IMR-90 (cell line): Measurements from ENCODE around the gene CDCP2. TPM values are rescaled to one million over a fixed set of nuclear protein-coding genes. Genes with fewer than 3 reads are reported as not detected.

Experiments used
- ATAC-seq: fragments of 200-7000 bp; cut with Tn5 transposase; 2 replicates; pipeline ENCODE4 v1.9.1; 2020; ENCODE audit warnings: low read depth, mild to moderate bottlenecking, moderate library complexity
- BruUV-seq: library from RNA; stranded (reverse); fragments of 400-500 nt; replicated peaks from 2 replicates; lab custom pipeline; 2021; lab: Mats Ljungman, UMichigan
- CTCF ChIA-PET: fragments of 300-600 bp; formaldehyde crosslinking; extraction: SDS; loops from one replicate; lab custom pipeline; 2021; ENCODE audit warnings: antibody characterized with exemption; lab: Yijun Ruan, JAX
- POLR2A ChIA-PET: fragments of 300-600 bp; sonication (Branson Sonifier 250); formaldehyde crosslinking; loops from one replicate; lab custom pipeline; 2022; ENCODE audit warnings: antibody characterized with exemption; ENCODE audit not compliant: unreplicated experiment; lab: Charles Lee
- DNase-seq: peaks from one replicate; pipeline ENCODE4 v3.0.0; 2013
- H2AFZ ChIP-seq: replicated peaks from 2 replicates; pipeline ENCODE3; 2013; ENCODE audit warnings: low read length, mild to moderate bottlenecking; ENCODE audit not compliant: poor library complexity
- H2AK5ac ChIP-seq: 2 replicates; pipeline ENCODE4 v1.6.1; 2013; ENCODE audit warnings: low read depth, low read length, inconsistent platforms
- H2AK9ac ChIP-seq: replicated peaks from 2 replicates; pipeline ENCODE3; 2013; ENCODE audit warnings: mild to moderate bottlenecking, low read depth, low read length, moderate library complexity; ENCODE audit not compliant: poor library complexity
- H2BK120ac ChIP-seq: 2 replicates; pipeline ENCODE4 v1.6.1; 2013; ENCODE audit warnings: low read depth, low read length, inconsistent platforms
- H2BK15ac ChIP-seq: 3 replicates; pipeline ENCODE4 v1.6.1; 2013; ENCODE audit warnings: low read depth, low read length, inconsistent platforms
- H2BK20ac ChIP-seq: 2 replicates; pipeline ENCODE4 v1.6.1; 2013; ENCODE audit warnings: low read depth, mild to moderate bottlenecking, inconsistent platforms, low read length, moderate library complexity
- H2BK5ac ChIP-seq: 2 replicates; pipeline ENCODE4 v1.6.1; 2013; ENCODE audit warnings: mild to moderate bottlenecking, low read depth, low read length, inconsistent platforms; ENCODE audit not compliant: poor library complexity, severe bottlenecking
- H3K14ac ChIP-seq: replicated peaks from 2 replicates; pipeline ENCODE4 v1.6.1; 2013; ENCODE audit warnings: low read depth, low read length, inconsistent platforms
- H3K18ac ChIP-seq: 2 replicates; pipeline ENCODE4 v1.6.1; 2013; ENCODE audit warnings: low read depth, low read length, control low read depth
- H3K23ac ChIP-seq: 2 replicates; pipeline ENCODE4 v1.6.1; 2013; ENCODE audit warnings: low read depth, low read length, inconsistent platforms
- H3K27ac ChIP-seq: 2 replicates; pipeline ENCODE4 v1.5.1; 2013; ENCODE audit warnings: mild to moderate bottlenecking, control low read depth, low read length; ENCODE audit not compliant: insufficient read depth
- H3K27me3 ChIP-seq: 2 replicates; pipeline ENCODE4 v1.6.1; 2013; ENCODE audit warnings: low read length; ENCODE audit not compliant: control insufficient read depth, insufficient read depth
- H3K36me3 ChIP-seq: 2 replicates; pipeline ENCODE4 v1.6.1; 2013; ENCODE audit warnings: low read length, mixed read lengths; ENCODE audit not compliant: control insufficient read depth, insufficient read depth
- H3K4ac ChIP-seq: 2 replicates; pipeline ENCODE4 v1.6.1; 2013; ENCODE audit warnings: low read depth, low read length, inconsistent platforms
- H3K4me1 ChIP-seq: 2 replicates; pipeline ENCODE4 v1.6.1; 2013; ENCODE audit warnings: low read length, mixed read lengths; ENCODE audit not compliant: control insufficient read depth, insufficient read depth
- H3K4me2 ChIP-seq: 2 replicates; pipeline ENCODE4 v1.6.1; 2013; ENCODE audit warnings: low read depth, mild to moderate bottlenecking, control low read depth, low read length, moderate library complexity
- H3K4me3 ChIP-seq: 2 replicates; pipeline ENCODE4 v1.5.1; 2013; ENCODE audit warnings: low read depth, mild to moderate bottlenecking, control low read depth, low read length, moderate library complexity; ENCODE audit not compliant: insufficient read depth
- H3K56ac ChIP-seq: 2 replicates; pipeline ENCODE4 v1.6.1; 2013; ENCODE audit warnings: low read length, inconsistent platforms; ENCODE audit not compliant: insufficient read depth; ENCODE audit errors: extremely low read depth
- H3K79me1 ChIP-seq, 2 experiments: 2 replicates each; pipeline ENCODE4 v1.6.1; 2013; ENCODE audit warnings: low read length in 2 of 2, inconsistent platforms in 1 of 2, low read depth in 1 of 2
- H3K9ac ChIP-seq: 2 replicates; pipeline ENCODE4 v1.6.1; 2013; ENCODE audit warnings: low read depth, low read length, control low read depth
- H3K9me1 ChIP-seq: 2 replicates; pipeline ENCODE4 v1.6.1; 2013; ENCODE audit warnings: low read length, inconsistent platforms; ENCODE audit not compliant: insufficient read depth
- H3K9me3 ChIP-seq: 2 replicates; pipeline ENCODE4 v1.6.1; 2013; ENCODE audit warnings: low read length; ENCODE audit not compliant: control insufficient read depth, insufficient read depth
- H4K20me1 ChIP-seq: 2 replicates; pipeline ENCODE4 v1.6.1; 2013; ENCODE audit warnings: low read length, inconsistent platforms; ENCODE audit not compliant: insufficient read depth
- H4K5ac ChIP-seq: 2 replicates; pipeline ENCODE4 v1.6.1; 2013; ENCODE audit warnings: mild to moderate bottlenecking, low read depth, low read length, control low read depth
- H4K8ac ChIP-seq, 2 experiments: 2 replicates each; pipeline ENCODE4 v1.6.1; 2013; ENCODE audit warnings: low read depth in 2 of 2, low read length in 2 of 2, control low read depth in 1 of 2, inconsistent platforms in 1 of 2
- H4K91ac ChIP-seq: 2 replicates; pipeline ENCODE4 v1.6.1; 2013; ENCODE audit warnings: low read depth, low read length, inconsistent platforms; ENCODE audit not compliant: insufficient read depth
- BHLHE40 ChIP-seq: fragments of 150-350 bp; IDR thresholded peaks from 2 replicates; pipeline ENCODE4 v1.6.1; 2016; ENCODE audit warnings: mild to moderate bottlenecking, low read depth, low read length
- CHD1 ChIP-seq: IDR thresholded peaks from 2 replicates; pipeline ENCODE4 v1.6.1; 2012; ENCODE audit warnings: low read depth, low read length, improper control_type of control experiment
- CTCF ChIP-seq: conservative IDR thresholded peaks from 2 replicates; pipeline ENCODE4 v1.5.1; 2012; ENCODE audit warnings: mild to moderate bottlenecking, low read depth, low read length, improper control_type of control experiment
- RFX5 ChIP-seq: IDR thresholded peaks from 2 replicates; pipeline ENCODE4 v1.8.0; 2012; ENCODE audit warnings: low read depth, mild to moderate bottlenecking, low read length, moderate library complexity
- WGBS, 2 experiments: methylation state at CpG; one replicate each; pipeline versions ENCODE4 v1.1.5 to v1.1.7; 2013; ENCODE audit warnings: missing lambda C conversion rate in 2 of 2; ENCODE audit not compliant: insufficient read length in 1 of 2; ENCODE audit errors: extremely low coverage in 2 of 2; 5-methylcytosine and 5-hydroxymethylcytosine counted together
- dilution Hi-C: fragments of 300-500 bp; cut with HindIII; formaldehyde crosslinking; loops from one replicate; pipeline ENCODE4 v1.14.3; 2018; ENCODE audit warnings: low sequenced_read_pairs; ENCODE audit not compliant: unreplicated experiment
- in situ Hi-C: fragments of 300-500 bp; cut with MboI; formaldehyde crosslinking; loops from 3 replicates; pipeline ENCODE4 v1.14.3; 2019; ENCODE audit warnings: low sequenced_read_pairs, inconsistent platforms, mixed read lengths
- intact Hi-C: fragments of 100-400 bp; cut with micrococcal nuclease; formaldehyde crosslinking; loops from 2 replicates; pipeline ENCODE4 v1.10.0; 2022
- polyA plus RNA-seq, 3 experiments: library from polyadenylated mRNA; depleted of rRNA; stranded (reverse); fragments of >200 nt; gene quantifications; 2 replicates each; pipeline ENCODE4 v1.2.3, GENCODE V29; 2012; ENCODE audit warnings: low replicate concordance in 1 of 3
- total RNA-seq: library from RNA; depleted of rRNA; stranded (reverse); fragments of >200 nt; gene quantifications from 2 replicates; pipeline ENCODE4 v1.2.3, GENCODE V29; 2012

The CDCP2 gene
- total and polyA plus RNA-seq, 2 of the 4 experiments (the other 2 are of a cell fraction) = not detected

DNA sequence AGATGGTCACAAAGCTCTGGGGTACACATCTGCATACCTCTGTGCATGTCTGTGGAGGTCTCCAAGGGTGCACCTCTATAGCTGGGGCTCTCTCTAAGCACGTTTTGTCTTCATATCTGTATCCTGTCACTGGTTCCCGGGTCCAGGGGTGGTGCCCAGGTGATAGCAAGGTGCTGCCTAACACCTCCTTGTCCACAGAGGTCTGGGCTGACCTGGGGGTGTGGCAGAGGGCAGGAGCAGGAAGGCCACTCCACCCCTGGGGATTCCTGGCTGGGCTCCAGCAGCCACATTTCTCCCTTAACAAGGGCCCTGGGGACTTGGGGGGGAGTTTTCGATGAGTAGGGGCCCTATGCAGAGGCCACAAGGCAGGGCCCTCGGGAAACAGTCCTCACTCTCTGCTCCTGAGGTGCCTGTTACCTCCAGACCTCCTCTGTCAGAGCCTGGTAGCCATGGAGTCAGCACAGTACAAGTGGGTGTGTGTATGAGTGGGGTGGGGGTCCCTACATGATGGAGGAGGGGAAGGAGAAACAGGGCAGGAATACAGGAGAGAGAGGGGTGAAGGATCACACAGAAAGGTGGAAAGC lies 7.0 kb upstream of the CDCP2 start:
- Histone ChIP-seq H3K9me1 (0 out of 2 replicates have a peak, but pooled peaks cover 9% of the 10 kb centered on the region), H2AFZ (peak overlapping the region; percentile 51), H3K14ac (no peak overlapping the region), H3K79me1 (no peaks in the 10 kb centered on the region), H2BK5ac (no peak overlapping the region), H3K9ac (no peak overlapping the region), H2BK20ac (no peak overlapping the region), H4K91ac (no peak overlapping the region), H2AK5ac (no peak overlapping the region), H3K56ac (no peak overlapping the region), H3K4me3 (no peak overlapping the region), H3K36me3 (no peaks in the 10 kb centered on the region), H4K8ac (no peak overlapping the region), H4K5ac (no peak overlapping the region), H3K9me3 (no peaks in the 10 kb centered on the region), H3K27me3 (peaks cover 8% of the 10 kb centered on the region; the same call in 1 of the 2 replicates), H2BK120ac (no peak overlapping the region), H2BK15ac (no peak overlapping the region), H3K4ac (no peak overlapping the region), H3K23ac (no peak overlapping the region), H4K20me1 (no peaks in the 10 kb centered on the region), H3K18ac (no peak overlapping the region), H3K4me1 (no peaks in the 10 kb centered on the region; the same call in 1 of the 2 replicates), H3K4me2 (no peak overlapping the region), H2AK9ac (peak overlapping the region; percentile 76), H3K27ac (no peak overlapping the region)
- no peak for TF ChIP-seq CTCF
- no peak for TF ChIP-seq CHD1
- no peak for TF ChIP-seq RFX5
- TF ChIP-seq BHLHE40 = no peak
- no peak for ATAC-seq
- 50% methylated on average over 1 of the region's 4 CpGs; no CpG with 5 or more reads in 1 of the 2 experiments for WGBS, 2 experiments
- ChIA-PET POLR2A (no interaction called here), CTCF (no interaction called here)
- dilution Hi-C loops (no loop called here), intact Hi-C loops (no loop called here), in situ Hi-C loops (no loop called here)
- BruUV-seq = no TSS peak
- DNase-seq = no peak
